Liver (tissue), 9 donors: ENCODE measurements around the gene CXCR4. TPM values are rescaled to one million over a fixed set of nuclear protein-coding genes. Genes with fewer than 3 reads are reported as not detected.

Experiments used
- DNase-seq: peaks from one replicate; pipeline ENCODE4 v3.0.0-alpha.2; 2017; ENCODE audit warnings: low spot score
- H3K27ac ChIP-seq, 2 donors: one replicate each; pipeline ENCODE4 v1.7.0; 2013; ENCODE audit warnings: inconsistent platforms in 2 of 2, low read length in 2 of 2, control low read depth in 1 of 2, low read depth in 1 of 2, mild to moderate bottlenecking in 1 of 2
- H3K27me3 ChIP-seq, 4 donors: one replicate each; pipeline versions ENCODE4 v1.6.1 to v1.7.0; 2013; ENCODE audit warnings: low read length in 3 of 4, inconsistent platforms in 1 of 4, mild to moderate bottlenecking in 1 of 4, moderate library complexity in 1 of 4; ENCODE audit not compliant: control insufficient read depth in 4 of 4, insufficient read depth in 4 of 4
- H3K36me3 ChIP-seq, 4 donors: one replicate each; pipeline versions ENCODE4 v1.6.1 to v1.7.0; 2013; ENCODE audit warnings: low read length in 3 of 4, mild to moderate bottlenecking in 3 of 4, low read depth in 1 of 4, moderate library complexity in 1 of 4; ENCODE audit not compliant: control insufficient read depth in 4 of 4, insufficient read depth in 3 of 4
- H3K4me1 ChIP-seq, 4 donors: one replicate each; pipeline versions ENCODE4 v1.6.1 to v1.7.0; 2013; ENCODE audit warnings: low read length in 3 of 4, mild to moderate bottlenecking in 3 of 4, moderate library complexity in 1 of 4; ENCODE audit not compliant: control insufficient read depth in 4 of 4, insufficient read depth in 4 of 4
- H3K4me3 ChIP-seq, 3 donors: one replicate each; pipeline versions ENCODE4 v1.6.1 to v1.7.0; 2013; ENCODE audit warnings: low read length in 3 of 3, control low read depth in 1 of 3, low read depth in 1 of 3, mild to moderate bottlenecking in 1 of 3
- H3K9ac ChIP-seq, 2 donors: one replicate each; pipeline ENCODE4 v1.7.0; 2013; ENCODE audit warnings: low read length in 2 of 2, mild to moderate bottlenecking in 2 of 2, moderate library complexity in 2 of 2, control low read depth in 1 of 2, low read depth in 1 of 2
- H3K9me3 ChIP-seq, 4 donors: one replicate each; pipeline versions ENCODE4 v1.6.1 to v1.7.0; 2013; ENCODE audit warnings: low read length in 3 of 4; ENCODE audit not compliant: control insufficient read depth in 4 of 4
- EGR1 ChIP-seq, 2 donors: IDR thresholded peaks; 2 replicates each; pipeline ENCODE4 v1.6.1; 2016 to 2018; ENCODE audit warnings: antibody characterized with exemption in 2 of 2, low read depth in 2 of 2
- HNF4A ChIP-seq, 2 donors: conservative IDR thresholded peaks; 2 replicates each; pipeline ENCODE4 v1.6.1; 2016; ENCODE audit warnings: antibody characterized with exemption in 2 of 2, mild to moderate bottlenecking in 2 of 2
- JUND ChIP-seq, 2 donors: IDR thresholded peaks; 2 replicates each; pipeline ENCODE4 v1.6.1; 2016; ENCODE audit warnings: antibody characterized with exemption in 2 of 2
- NR2F2 ChIP-seq: IDR thresholded peaks from 2 replicates; pipeline ENCODE4 v1.6.1; 2016; ENCODE audit warnings: antibody characterized with exemption
- RAD21 ChIP-seq, 2 donors: IDR thresholded peaks; 2 replicates each; pipeline ENCODE4 v1.6.1; 2016; ENCODE audit warnings: antibody characterized with exemption in 2 of 2, mild to moderate bottlenecking in 2 of 2
- RXRA ChIP-seq, 2 donors: IDR thresholded peaks; 2 replicates each; pipeline ENCODE4 v1.6.1; 2017 to 2018; ENCODE audit warnings: antibody characterized with exemption in 2 of 2, mild to moderate bottlenecking in 1 of 2
- SP1 ChIP-seq: IDR thresholded peaks from 2 replicates; pipeline ENCODE4 v1.6.1; 2018; ENCODE audit warnings: antibody characterized with exemption, mild to moderate bottlenecking
- TAF1 ChIP-seq: conservative IDR thresholded peaks from 2 replicates; pipeline ENCODE4 v1.6.1; 2016; ENCODE audit warnings: antibody characterized with exemption, mild to moderate bottlenecking
- YY1 ChIP-seq: IDR thresholded peaks from 2 replicates; pipeline ENCODE4 v1.6.1; 2016; ENCODE audit warnings: antibody characterized with exemption, mild to moderate bottlenecking
- WGBS: extraction: QIAGEN DNeasy Blood & Tissue Kit; methylation state at CpG from one replicate; pipeline ENCODE4 v1.1.7; 2013; 5-methylcytosine and 5-hydroxymethylcytosine counted together
- polyA plus RNA-seq, 2 donors: library from polyadenylated mRNA; stranded (reverse) in 1 of 2; unstranded in 1 of 2; fragments of 200-250 nt in 1 of 2; fragments of >200 nt in 1 of 2; fragmentation: Nextera tagmentation in 1 of 2; extraction: Ambion mirVana in 1 of 2; gene quantifications; one replicate each; pipeline versions ENCODE4 v1.2.1 to v1.2.3, GENCODE V29; 2013 to 2015
- total RNA-seq, 2 donors: library from RNA; depleted of rRNA; stranded (reverse); fragments of >200 nt; gene quantifications; one replicate each; pipeline ENCODE4 v1.2.3, GENCODE V29; 2014
- TF ChIP-seq, protein P1 (sequence below): IDR thresholded peaks from 2 replicates; pipeline ENCODE4 v1.6.1; 2016; ENCODE audit warnings: antibody characterized with exemption, mild to moderate bottlenecking
- TF ChIP-seq, protein P2 (sequence below): IDR thresholded peaks from 2 replicates; pipeline ENCODE4 v1.6.1; 2016; ENCODE audit warnings: antibody characterized with exemption
- TF ChIP-seq, protein P3 (sequence below): fragments of 150-350 bp; IDR thresholded peaks from 2 replicates; pipeline ENCODE4 v1.5.1; 2017; ENCODE audit warnings: improper control_type of control experiment, low read depth, low read length; ENCODE audit not compliant: missing input control
- TF ChIP-seq, protein P4 (sequence below): IDR thresholded peaks from 2 replicates; pipeline ENCODE4 v1.6.1; 2016; ENCODE audit warnings: antibody characterized with exemption
- TF ChIP-seq, protein P5 (sequence below): IDR thresholded peaks from 2 replicates; pipeline ENCODE4 v1.6.1; 2016; ENCODE audit warnings: antibody characterized with exemption
- donor health status: healthy.
- donor health status: healthy.
- donor health status: healthy.
- donor health status: healthy.
- donor health status: healthy.

Gene CXCR4
- total and polyA plus RNA-seq, 4 donors = 5.0 to 9.0 (median 6.1) TPM

DNA sequence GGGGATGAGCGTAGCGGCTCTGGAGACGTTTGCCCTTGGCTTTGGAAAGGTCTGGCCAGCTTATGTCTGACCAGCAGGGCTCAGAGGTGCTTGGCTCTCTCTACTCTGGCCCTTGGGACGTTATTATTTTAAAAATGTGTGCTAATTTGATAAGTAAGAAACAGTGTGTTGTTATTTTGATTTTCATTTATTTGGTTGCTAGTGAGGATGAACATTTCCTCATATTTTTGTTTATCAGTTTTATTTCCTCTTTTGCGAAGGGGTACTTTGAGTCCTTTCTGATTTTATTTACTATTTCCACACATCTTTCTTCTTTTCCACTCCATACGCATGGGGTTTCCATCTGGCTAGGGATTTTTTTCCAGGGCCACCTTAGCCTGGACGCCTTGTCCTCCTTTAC lies 11.4 kb downstream of the CXCR4 start (continued):
- TF ChIP-seq, protein P1, sequence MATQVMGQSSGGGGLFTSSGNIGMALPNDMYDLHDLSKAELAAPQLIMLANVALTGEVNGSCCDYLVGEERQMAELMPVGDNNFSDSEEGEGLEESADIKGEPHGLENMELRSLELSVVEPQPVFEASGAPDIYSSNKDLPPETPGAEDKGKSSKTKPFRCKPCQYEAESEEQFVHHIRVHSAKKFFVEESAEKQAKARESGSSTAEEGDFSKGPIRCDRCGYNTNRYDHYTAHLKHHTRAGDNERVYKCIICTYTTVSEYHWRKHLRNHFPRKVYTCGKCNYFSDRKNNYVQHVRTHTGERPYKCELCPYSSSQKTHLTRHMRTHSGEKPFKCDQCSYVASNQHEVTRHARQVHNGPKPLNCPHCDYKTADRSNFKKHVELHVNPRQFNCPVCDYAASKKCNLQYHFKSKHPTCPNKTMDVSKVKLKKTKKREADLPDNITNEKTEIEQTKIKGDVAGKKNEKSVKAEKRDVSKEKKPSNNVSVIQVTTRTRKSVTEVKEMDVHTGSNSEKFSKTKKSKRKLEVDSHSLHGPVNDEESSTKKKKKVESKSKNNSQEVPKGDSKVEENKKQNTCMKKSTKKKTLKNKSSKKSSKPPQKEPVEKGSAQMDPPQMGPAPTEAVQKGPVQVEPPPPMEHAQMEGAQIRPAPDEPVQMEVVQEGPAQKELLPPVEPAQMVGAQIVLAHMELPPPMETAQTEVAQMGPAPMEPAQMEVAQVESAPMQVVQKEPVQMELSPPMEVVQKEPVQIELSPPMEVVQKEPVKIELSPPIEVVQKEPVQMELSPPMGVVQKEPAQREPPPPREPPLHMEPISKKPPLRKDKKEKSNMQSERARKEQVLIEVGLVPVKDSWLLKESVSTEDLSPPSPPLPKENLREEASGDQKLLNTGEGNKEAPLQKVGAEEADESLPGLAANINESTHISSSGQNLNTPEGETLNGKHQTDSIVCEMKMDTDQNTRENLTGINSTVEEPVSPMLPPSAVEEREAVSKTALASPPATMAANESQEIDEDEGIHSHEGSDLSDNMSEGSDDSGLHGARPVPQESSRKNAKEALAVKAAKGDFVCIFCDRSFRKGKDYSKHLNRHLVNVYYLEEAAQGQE = no peak
- TF ChIP-seq, protein P2, sequence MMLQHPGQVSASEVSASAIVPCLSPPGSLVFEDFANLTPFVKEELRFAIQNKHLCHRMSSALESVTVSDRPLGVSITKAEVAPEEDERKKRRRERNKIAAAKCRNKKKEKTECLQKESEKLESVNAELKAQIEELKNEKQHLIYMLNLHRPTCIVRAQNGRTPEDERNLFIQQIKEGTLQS = no peak
- TF ChIP-seq RXRA (IDR thresholded peaks at IDR 0.05) (no peak), HNF4A (conservative IDR thresholded peaks at IDR 0.05) (no peak), YY1 (no peak)

DNA sequence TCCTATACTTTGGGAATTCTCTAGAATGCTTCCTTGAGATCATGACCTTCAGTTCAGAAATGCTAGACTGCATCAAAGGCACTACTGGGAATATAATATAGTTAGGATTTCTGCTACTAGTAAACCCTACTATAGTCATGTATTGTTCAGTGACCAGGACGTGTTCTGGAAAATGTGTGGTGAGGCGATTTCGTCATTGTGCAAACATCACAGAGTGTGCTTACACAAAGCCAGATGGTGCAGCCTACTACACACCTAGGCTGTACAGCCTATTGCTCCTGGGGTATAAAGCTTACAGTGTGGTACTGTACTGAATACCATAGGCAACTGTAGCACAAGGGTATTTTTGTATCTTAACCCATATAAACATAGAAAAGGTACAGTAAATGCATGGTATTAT lies 13.0 kb downstream of the CXCR4 start:
- Histone ChIP-seq H3K4me1 (no peaks in the 10 kb centered on the region), H3K4me3 (no peak overlapping the region), H3K27ac (no peak overlapping the region), H3K36me3 (no peaks in the 10 kb centered on the region), H3K9me3 (no peaks in the 10 kb centered on the region), H3K9ac (no peak overlapping the region), H3K27me3 (no peaks in the 10 kb centered on the region)
- no peak for DNase-seq
- no peak for TF ChIP-seq JUND (IDR thresholded peaks at IDR 0.05)
- TF ChIP-seq, protein P2 = no peak
- no peak for TF ChIP-seq NR2F2
- TF ChIP-seq YY1 = no peak
- TF ChIP-seq, protein P3, sequence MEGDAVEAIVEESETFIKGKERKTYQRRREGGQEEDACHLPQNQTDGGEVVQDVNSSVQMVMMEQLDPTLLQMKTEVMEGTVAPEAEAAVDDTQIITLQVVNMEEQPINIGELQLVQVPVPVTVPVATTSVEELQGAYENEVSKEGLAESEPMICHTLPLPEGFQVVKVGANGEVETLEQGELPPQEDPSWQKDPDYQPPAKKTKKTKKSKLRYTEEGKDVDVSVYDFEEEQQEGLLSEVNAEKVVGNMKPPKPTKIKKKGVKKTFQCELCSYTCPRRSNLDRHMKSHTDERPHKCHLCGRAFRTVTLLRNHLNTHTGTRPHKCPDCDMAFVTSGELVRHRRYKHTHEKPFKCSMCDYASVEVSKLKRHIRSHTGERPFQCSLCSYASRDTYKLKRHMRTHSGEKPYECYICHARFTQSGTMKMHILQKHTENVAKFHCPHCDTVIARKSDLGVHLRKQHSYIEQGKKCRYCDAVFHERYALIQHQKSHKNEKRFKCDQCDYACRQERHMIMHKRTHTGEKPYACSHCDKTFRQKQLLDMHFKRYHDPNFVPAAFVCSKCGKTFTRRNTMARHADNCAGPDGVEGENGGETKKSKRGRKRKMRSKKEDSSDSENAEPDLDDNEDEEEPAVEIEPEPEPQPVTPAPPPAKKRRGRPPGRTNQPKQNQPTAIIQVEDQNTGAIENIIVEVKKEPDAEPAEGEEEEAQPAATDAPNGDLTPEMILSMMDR = no peak
- TF ChIP-seq TAF1 = no peak
- TF ChIP-seq, protein P4, sequence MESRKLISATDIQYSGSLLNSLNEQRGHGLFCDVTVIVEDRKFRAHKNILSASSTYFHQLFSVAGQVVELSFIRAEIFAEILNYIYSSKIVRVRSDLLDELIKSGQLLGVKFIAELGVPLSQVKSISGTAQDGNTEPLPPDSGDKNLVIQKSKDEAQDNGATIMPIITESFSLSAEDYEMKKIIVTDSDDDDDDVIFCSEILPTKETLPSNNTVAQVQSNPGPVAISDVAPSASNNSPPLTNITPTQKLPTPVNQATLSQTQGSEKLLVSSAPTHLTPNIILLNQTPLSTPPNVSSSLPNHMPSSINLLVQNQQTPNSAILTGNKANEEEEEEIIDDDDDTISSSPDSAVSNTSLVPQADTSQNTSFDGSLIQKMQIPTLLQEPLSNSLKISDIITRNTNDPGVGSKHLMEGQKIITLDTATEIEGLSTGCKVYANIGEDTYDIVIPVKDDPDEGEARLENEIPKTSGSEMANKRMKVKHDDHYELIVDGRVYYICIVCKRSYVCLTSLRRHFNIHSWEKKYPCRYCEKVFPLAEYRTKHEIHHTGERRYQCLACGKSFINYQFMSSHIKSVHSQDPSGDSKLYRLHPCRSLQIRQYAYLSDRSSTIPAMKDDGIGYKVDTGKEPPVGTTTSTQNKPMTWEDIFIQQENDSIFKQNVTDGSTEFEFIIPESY = no peak
- no peak for TF ChIP-seq EGR1 (IDR thresholded peaks at IDR 0.05; ENCODE audit: low read depth in 2 of 2)
- TF ChIP-seq, protein P5, sequence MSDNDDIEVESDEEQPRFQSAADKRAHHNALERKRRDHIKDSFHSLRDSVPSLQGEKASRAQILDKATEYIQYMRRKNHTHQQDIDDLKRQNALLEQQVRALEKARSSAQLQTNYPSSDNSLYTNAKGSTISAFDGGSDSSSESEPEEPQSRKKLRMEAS = no peak
- TF ChIP-seq SP1 = no peak
- no peak for TF ChIP-seq RAD21 (IDR thresholded peaks at IDR 0.05)
- WGBS = 52% methylated on average over 3 of the region's 3 CpGs
